ENCODE results near the gene ZSWIM3. TPM values are rescaled to one million over a fixed set of nuclear protein-coding genes. Genes with fewer than 3 reads are reported as not detected.
A peak's percentile ranks its signal among the peaks of the same experiment; 100 is the strongest.

ZSWIM3 gene
- total and polyA plus RNA-seq, 2 of the 13 experiments (the other 11 are each of a cell fraction or from before 2014, with no cell fraction given) = 5.2 to 5.8 TPM

DNA sequence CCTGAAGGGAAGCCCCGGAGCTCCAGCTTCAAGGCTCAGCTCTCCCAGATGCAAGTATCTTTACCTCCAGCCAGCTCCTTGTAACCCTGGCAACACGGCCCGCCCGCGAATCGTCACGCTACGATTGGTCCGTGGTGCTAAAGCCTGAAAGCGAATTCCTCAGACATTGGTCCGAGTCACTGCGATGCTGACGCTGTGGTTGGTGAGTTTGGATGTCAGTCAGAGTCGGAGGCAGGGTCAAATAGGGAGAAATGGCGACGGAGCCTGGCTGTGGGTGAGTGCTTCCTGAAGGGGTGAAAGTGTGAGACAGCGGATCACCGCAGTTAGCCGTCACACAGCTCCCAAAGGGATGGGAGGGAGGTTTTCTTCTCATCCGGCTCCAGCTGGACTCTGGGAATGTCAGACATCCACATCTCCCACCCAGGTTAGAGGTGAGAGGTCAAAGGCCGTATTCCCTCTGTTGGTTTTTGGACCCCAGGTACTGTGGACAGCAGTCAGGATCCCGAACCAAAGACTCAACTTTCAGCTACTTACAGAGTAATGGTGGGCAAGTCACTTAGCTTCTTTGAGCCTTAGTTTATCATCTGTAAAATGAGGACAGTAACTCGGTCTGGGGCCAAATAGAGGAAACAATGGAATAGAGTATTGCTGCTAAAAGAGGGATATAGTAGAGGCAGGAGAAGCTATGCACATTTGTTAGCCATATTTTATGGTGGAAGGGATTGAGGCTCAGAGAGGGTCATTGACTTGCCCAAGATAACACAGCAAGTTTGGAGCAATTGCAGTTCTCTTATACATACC lies 23.8 kb downstream of the ZSWIM3 start, which contains the start of gene ZSWIM1 (continued):
- TF ChIP-seq, protein P1, sequence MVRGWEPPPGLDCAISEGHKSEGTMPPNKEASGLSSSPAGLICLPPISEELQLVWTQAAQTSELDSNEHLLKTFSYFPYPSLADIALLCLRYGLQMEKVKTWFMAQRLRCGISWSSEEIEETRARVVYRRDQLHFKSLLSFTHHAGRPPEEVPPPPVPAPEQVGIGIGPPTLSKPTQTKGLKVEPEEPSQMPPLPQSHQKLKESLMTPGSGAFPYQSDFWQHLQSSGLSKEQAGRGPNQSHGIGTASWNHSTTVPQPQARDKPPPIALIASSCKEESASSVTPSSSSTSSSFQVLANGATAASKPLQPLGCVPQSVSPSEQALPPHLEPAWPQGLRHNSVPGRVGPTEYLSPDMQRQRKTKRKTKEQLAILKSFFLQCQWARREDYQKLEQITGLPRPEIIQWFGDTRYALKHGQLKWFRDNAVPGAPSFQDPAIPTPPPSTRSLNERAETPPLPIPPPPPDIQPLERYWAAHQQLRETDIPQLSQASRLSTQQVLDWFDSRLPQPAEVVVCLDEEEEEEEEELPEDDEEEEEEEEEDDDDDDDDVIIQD (CRISPR knock-in tag; IDR thresholded peaks at IDR 0.05; ENCODE audit: low read depth) = peak; percentile 21; the same call in 1 of the 2 replicates
- TF ChIP-seq DNMT3B (CRISPR knock-in tag; conservative IDR thresholded peaks at IDR 0.05) = peak; percentile 92
- TF ChIP-seq, protein P2, sequence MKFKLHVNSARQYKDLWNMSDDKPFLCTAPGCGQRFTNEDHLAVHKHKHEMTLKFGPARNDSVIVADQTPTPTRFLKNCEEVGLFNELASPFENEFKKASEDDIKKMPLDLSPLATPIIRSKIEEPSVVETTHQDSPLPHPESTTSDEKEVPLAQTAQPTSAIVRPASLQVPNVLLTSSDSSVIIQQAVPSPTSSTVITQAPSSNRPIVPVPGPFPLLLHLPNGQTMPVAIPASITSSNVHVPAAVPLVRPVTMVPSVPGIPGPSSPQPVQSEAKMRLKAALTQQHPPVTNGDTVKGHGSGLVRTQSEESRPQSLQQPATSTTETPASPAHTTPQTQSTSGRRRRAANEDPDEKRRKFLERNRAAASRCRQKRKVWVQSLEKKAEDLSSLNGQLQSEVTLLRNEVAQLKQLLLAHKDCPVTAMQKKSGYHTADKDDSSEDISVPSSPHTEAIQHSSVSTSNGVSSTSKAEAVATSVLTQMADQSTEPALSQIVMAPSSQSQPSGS (CRISPR knock-in tag; IDR thresholded peaks at IDR 0.05) = 0 out of 2 replicates have a peak, but pooled peaks have one; percentile 27
- TF ChIP-seq AKAP8 (CRISPR knock-in tag; IDR thresholded peaks at IDR 0.05) = peak; percentile 91
- TF ChIP-seq POLR2G (IDR thresholded peaks at IDR 0.05; ENCODE audit: low read depth, low read length) = peak; percentile 99
- TF ChIP-seq, protein P3, sequence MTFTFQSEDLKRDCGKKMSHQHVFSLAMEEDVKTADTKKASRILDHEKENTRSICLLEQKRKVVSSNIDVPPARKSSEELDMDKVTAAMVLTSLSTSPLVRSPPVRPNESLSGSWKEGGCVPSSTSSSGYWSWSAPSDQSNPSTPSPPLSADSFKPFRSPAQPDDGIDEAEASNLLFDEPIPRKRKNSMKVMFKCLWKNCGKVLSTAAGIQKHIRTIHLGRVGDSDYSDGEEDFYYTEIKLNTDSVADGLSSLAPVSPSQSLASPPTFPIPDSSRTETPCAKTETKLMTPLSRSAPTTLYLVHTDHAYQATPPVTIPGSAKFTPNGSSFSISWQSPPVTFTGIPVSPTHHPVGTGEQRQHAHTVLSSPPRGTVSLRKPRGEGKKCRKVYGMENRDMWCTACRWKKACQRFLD (CRISPR knock-in tag; IDR thresholded peaks at IDR 0.05; ENCODE audit: borderline replicate concordance) = peak; percentile 90
- peak; percentile 83 for TF ChIP-seq PPARG (CRISPR knock-in tag; conservative IDR thresholded peaks at IDR 0.05)
- no peak for TF ChIP-seq MIER3 (CRISPR knock-in tag; IDR thresholded peaks at IDR 0.05; ENCODE audit: borderline replicate concordance)
- TF ChIP-seq YEATS2 (CRISPR knock-in tag; IDR thresholded peaks at IDR 0.05; ENCODE audit: borderline replicate concordance) = peak; percentile 84
- no peak for TF ChIP-seq ZNF879 (CRISPR knock-in tag; IDR thresholded peaks at IDR 0.05)
- peak; percentile 85 for TF ChIP-seq GATAD1 (CRISPR knock-in tag; IDR thresholded peaks at IDR 0.05)
- TF ChIP-seq KLF12 (CRISPR knock-in tag; IDR thresholded peaks at IDR 0.05; ENCODE audit: borderline replicate concordance) = 0 out of 2 replicates have a peak, but pooled peaks have one; percentile 55
- peak; percentile 99 for TF ChIP-seq RFX1 (IDR thresholded peaks at IDR 0.05)
- TF ChIP-seq ZNF773 (CRISPR knock-in tag; IDR thresholded peaks at IDR 0.05; ENCODE audit: borderline replicate concordance) = no peak
- TF ChIP-seq NR2F2 (IDR thresholded peaks at IDR 0.05; ENCODE audit: borderline replicate concordance, low read depth) = peak; percentile 89
- TF ChIP-seq STAG1 (CRISPR knock-in tag; IDR thresholded peaks at IDR 0.05) = no peak
- TF ChIP-seq ZFX (CRISPR knock-in tag; IDR thresholded peaks at IDR 0.05; ENCODE audit: low read depth) = peak; percentile 86
- TF ChIP-seq, protein P4, sequence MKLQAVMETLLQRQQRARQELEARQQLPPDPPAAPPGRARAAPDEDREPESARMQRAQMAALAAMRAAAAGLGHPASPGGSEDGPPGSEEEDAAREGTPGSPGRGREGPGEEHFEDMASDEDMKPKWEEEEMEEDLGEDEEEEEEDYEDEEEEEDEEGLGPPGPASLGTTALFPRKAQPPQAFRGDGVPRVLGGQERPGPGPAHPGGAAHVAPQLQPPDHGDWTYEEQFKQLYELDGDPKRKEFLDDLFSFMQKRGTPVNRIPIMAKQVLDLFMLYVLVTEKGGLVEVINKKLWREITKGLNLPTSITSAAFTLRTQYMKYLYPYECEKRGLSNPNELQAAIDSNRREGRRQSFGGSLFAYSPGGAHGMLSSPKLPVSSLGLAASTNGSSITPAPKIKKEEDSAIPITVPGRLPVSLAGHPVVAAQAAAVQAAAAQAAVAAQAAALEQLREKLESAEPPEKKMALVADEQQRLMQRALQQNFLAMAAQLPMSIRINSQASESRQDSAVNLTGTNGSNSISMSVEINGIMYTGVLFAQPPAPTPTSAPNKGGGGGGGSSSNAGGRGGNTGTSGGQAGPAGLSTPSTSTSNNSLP (IDR thresholded peaks at IDR 0.05; ENCODE audit: low read depth, low read length) = 0 out of 2 replicates have a peak, but pooled peaks have one; percentile 10
- TF ChIP-seq, protein P5, sequence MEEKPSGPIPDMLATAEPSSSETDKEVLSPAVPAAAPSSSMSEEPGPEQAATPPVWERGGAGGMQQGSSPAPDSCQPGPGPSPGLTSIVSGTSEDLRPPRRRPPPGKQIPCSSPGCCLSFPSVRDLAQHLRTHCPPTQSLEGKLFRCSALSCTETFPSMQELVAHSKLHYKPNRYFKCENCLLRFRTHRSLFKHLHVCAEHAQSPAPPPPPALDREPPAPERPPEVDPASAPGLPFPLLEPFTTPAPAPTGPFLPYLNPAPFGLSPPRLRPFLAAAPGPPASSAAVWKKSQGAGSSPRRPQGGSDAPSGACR (CRISPR knock-in tag; IDR thresholded peaks at IDR 0.05) = no peak
- TF ChIP-seq, protein P6, sequence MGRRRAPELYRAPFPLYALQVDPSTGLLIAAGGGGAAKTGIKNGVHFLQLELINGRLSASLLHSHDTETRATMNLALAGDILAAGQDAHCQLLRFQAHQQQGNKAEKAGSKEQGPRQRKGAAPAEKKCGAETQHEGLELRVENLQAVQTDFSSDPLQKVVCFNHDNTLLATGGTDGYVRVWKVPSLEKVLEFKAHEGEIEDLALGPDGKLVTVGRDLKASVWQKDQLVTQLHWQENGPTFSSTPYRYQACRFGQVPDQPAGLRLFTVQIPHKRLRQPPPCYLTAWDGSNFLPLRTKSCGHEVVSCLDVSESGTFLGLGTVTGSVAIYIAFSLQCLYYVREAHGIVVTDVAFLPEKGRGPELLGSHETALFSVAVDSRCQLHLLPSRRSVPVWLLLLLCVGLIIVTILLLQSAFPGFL (CRISPR knock-in tag; IDR thresholded peaks at IDR 0.05) = no peak
- TF ChIP-seq SP2 (CRISPR knock-in tag; IDR thresholded peaks at IDR 0.05) = peak; percentile 99
- TF ChIP-seq BRD4 (CRISPR knock-in tag; IDR thresholded peaks at IDR 0.05) = peak; percentile 70; the same call in 1 of the 2 replicates
- no peak for TF ChIP-seq ZNF713 (CRISPR knock-in tag; IDR thresholded peaks at IDR 0.05)

Data from HepG2 (cell line).